ENCODE measurements around the gene CEMIP. TPM values are rescaled to one million over a fixed set of nuclear protein-coding genes. Genes with fewer than 3 reads are reported as not detected.
A peak's percentile ranks its signal among the peaks of the same experiment; 100 is the strongest.

CEMIP gene
- total RNA-seq, 1 donor, result 687 TPM

DNA sequence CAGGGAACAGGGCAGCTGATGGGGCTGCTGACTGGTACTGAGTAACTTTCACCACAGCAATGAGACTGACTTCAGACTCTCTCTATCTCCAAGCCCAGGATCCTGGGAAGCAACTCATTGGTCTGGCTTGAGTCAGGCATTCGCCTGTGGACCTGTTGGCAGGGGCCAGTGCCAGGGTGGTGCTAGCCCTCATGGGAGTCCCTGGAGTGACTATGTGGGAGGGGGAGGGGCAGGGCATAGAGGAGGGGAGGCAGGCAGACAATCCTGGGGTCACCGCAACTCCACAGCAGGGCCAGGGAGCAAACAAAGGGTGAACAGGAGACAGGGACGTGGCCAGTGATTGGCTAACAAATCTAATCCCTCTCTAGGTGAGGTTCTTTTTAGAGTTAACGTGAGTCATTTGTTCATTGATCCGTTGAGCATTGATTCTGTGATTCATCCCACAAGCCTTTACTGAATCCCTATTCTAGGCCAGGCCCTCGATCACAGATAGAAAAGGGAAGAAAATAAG, 71.8 kb downstream of the CEMIP start:
- peaks cover 25% of the 10 kb centered on the region for H3K4me1 ChIP-seq (ENCODE audit: insufficient read depth, low read length)
- no peak overlapping the region for H3K4me2 ChIP-seq (ENCODE audit: insufficient read depth, low read length)
- peaks cover 79% of the 10 kb centered on the region for H3K36me3 ChIP-seq (ENCODE audit: insufficient read depth, low read length)
- no peaks in the 10 kb centered on the region for H3K9me3 ChIP-seq (ENCODE audit: low read depth, low read length)
- H3K4me3 ChIP-seq (ENCODE audit: insufficient read depth, low read length), result no peak overlapping the region
- no peak overlapping the region for H3K27ac ChIP-seq (ENCODE audit: low read depth, low read length)
- DNase-seq (ENCODE audit: insufficient read length, low spot score, missing footprints), result peak; percentile 82
- no peak overlapping the region for H2AFZ ChIP-seq (ENCODE audit: low read length)
- H4K20me1 ChIP-seq (ENCODE audit: insufficient read depth, low read length), result peaks cover 73% of the 10 kb centered on the region
- TF ChIP-seq CTCF (IDR thresholded peaks at IDR 0.05; ENCODE audit: extremely low read depth, low read depth, low read length), result no peak
- H3K27me3 ChIP-seq (ENCODE audit: insufficient read depth, low read length), result no peaks in the 10 kb centered on the region
- no peaks in the 10 kb centered on the region for H3K79me2 ChIP-seq (ENCODE audit: insufficient read depth, low read length)

- no peak overlapping the region for H3K27ac ChIP-seq (ENCODE audit: low read depth, low read length)
- TF ChIP-seq CTCF (IDR thresholded peaks at IDR 0.05; ENCODE audit: extremely low read depth, low read depth, low read length), result no peak
These were observed 73.5 kb downstream of the CEMIP start for GRCh38 chr15:80852676-80853075.

DNA sequence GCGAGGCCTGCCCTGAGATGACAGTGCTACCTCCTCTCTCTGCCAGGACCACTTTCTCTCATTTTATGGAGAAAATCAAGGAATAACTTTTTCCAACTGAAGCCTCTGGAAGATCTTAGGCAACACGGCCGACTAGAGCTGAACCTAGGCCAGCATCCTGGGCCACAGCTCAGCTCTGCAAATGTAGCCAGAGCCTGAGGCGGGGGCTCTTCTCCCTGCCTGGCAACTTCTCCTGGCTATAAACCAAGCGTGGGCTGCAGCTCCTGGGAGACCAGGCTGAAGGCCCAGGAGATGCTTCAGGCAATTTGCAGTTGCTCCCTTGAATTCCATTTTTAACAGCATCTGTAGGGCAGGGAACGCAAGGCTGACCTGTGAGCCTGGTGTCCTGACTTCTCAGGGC, 74.9 kb downstream of the CEMIP start:
- Histone ChIP-seq H3K36me3 (ENCODE audit: insufficient read depth, low read length) (peaks cover 71% of the 10 kb centered on the region), H4K20me1 (ENCODE audit: insufficient read depth, low read length) (peaks cover 64% of the 10 kb centered on the region), H3K4me3 (ENCODE audit: insufficient read depth, low read length) (no peak overlapping the region), H3K27ac (ENCODE audit: low read depth, low read length) (no peak overlapping the region), H3K4me2 (ENCODE audit: insufficient read depth, low read length) (no peak overlapping the region), H3K9me3 (ENCODE audit: low read depth, low read length) (no peaks in the 10 kb centered on the region), H3K4me1 (ENCODE audit: insufficient read depth, low read length) (peaks cover 24% of the 10 kb centered on the region), H3K27me3 (ENCODE audit: insufficient read depth, low read length) (no peaks in the 10 kb centered on the region), H2AFZ (ENCODE audit: low read length) (no peak overlapping the region), H3K79me2 (ENCODE audit: insufficient read depth, low read length) (no peaks in the 10 kb centered on the region)
- TF ChIP-seq CTCF (IDR thresholded peaks at IDR 0.05; ENCODE audit: extremely low read depth, low read depth, low read length), result no peak
- no peak for DNase-seq (ENCODE audit: insufficient read length, low spot score, missing footprints)

More at GRCh38 chr15:80852676-80853075, 73.5 kb downstream of the CEMIP start:
- H3K36me3 ChIP-seq (ENCODE audit: insufficient read depth, low read length), result peaks cover 81% of the 10 kb centered on the region
- no peak overlapping the region for H3K4me3 ChIP-seq (ENCODE audit: insufficient read depth, low read length)
- H3K27me3 ChIP-seq (ENCODE audit: insufficient read depth, low read length), result no peaks in the 10 kb centered on the region
- no peaks in the 10 kb centered on the region for H3K9me3 ChIP-seq (ENCODE audit: low read depth, low read length)
- peaks cover 73% of the 10 kb centered on the region for H4K20me1 ChIP-seq (ENCODE audit: insufficient read depth, low read length)
- H3K4me1 ChIP-seq (ENCODE audit: insufficient read depth, low read length), result peaks cover 25% of the 10 kb centered on the region
- H3K4me2 ChIP-seq (ENCODE audit: insufficient read depth, low read length), result no peak overlapping the region
- DNase-seq (ENCODE audit: insufficient read length, low spot score, missing footprints), result no peak
- no peaks in the 10 kb centered on the region for H3K79me2 ChIP-seq (ENCODE audit: insufficient read depth, low read length)
- no peak overlapping the region for H2AFZ ChIP-seq (ENCODE audit: low read length)

DNA sequence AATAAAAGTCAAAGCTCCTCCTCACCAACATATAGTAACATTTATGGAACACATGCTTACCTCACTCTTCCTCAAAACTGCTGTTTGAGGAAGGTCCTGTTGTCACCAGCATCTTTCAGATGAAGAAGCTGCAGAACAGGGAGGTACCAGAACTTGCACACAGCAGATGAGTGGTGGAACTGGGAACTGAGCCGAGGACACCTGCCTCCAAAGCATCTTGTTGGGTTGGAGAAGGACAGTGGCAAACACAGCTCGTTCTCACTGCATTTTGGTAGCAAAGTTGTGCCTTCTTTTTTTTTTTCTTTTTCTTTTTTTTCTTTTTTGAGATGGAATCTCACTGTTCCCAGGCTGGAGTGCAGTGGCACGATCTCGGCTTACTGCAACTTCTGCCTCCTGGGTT, 76.0 kb downstream of the CEMIP start:
- H4K20me1 ChIP-seq (ENCODE audit: insufficient read depth, low read length), result peaks cover 59% of the 10 kb centered on the region
- H3K79me2 ChIP-seq (ENCODE audit: insufficient read depth, low read length), result no peaks in the 10 kb centered on the region
- H3K4me2 ChIP-seq (ENCODE audit: insufficient read depth, low read length), result no peak overlapping the region
- no peak for DNase-seq (ENCODE audit: insufficient read length, low spot score, missing footprints)
- peaks cover 14% of the 10 kb centered on the region for H3K4me1 ChIP-seq (ENCODE audit: insufficient read depth, low read length)
- no peak overlapping the region for H3K4me3 ChIP-seq (ENCODE audit: insufficient read depth, low read length)
- H3K27ac ChIP-seq (ENCODE audit: low read depth, low read length), result no peak overlapping the region
- no peak overlapping the region for H2AFZ ChIP-seq (ENCODE audit: low read length)
- H3K36me3 ChIP-seq (ENCODE audit: insufficient read depth, low read length), result peaks cover 68% of the 10 kb centered on the region
- H3K9me3 ChIP-seq (ENCODE audit: low read depth, low read length), result no peaks in the 10 kb centered on the region
- H3K27me3 ChIP-seq (ENCODE audit: insufficient read depth, low read length), result no peaks in the 10 kb centered on the region
- TF ChIP-seq CTCF (IDR thresholded peaks at IDR 0.05; ENCODE audit: extremely low read depth, low read depth, low read length), result no peak
